ENCODE measurements around the gene SGPP2. TPM values are rescaled to one million over a fixed set of nuclear protein-coding genes. Genes with fewer than 3 reads are reported as not detected.

Gene SGPP2
- total RNA-seq, 1 donor from 2014 or later, result not detected

DNA sequence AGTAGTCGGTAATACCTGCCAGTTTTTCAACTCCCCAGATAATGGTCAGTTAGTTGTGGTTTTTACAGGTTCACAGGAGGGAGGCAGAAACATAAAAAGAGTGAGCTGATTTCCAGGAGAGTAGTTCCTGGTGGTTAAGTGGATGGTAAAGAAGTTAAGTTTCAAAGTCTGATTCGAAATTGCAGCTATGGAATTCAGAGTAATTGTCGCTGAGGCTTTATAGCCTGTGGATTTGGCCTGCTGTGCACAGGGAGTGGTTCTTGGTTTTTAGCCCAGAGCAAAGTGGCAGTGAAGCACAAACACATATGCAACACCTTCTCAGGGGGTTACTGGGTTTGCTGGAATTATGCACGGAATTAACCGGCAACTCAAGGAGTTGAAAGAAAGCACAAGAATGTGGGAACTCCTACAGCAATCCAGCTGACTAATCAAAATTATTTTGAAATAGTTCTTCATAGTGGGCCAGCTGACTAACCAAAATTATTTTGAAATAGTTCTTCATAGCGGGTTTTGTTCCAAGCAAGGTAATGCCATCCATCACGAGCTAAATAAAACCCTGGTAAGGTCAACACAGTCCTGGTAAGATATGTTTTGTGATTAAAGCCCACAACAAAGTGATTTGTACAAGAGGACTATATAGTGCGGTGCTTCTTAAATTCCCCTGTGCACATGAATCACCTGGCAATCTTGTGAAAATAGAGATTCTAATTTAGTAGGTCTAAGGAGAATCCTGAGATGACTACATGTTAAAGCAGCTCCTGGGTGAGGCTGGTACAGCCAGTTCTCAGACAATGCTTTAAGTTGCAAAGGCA, 94.4 kb downstream of the SGPP2 start:
- no peak for DNase-seq (ENCODE audit: low read depth, low spot score)
- Mint-ChIP-seq H3K27me3 (ENCODE audit: low read depth) (peaks cover 22% of the 10 kb centered on the region), H3K27ac (ENCODE audit: unreplicated experiment) (no peak overlapping the region), H3K4me1 (no peaks in the 10 kb centered on the region), H3K4me3 (no peak overlapping the region), H3K9me3 (peaks cover 6% of the 10 kb centered on the region), H3K36me3 (ENCODE audit: low read depth) (peaks cover 2% of the 10 kb centered on the region)
- TF ChIP-seq, protein P1, sequence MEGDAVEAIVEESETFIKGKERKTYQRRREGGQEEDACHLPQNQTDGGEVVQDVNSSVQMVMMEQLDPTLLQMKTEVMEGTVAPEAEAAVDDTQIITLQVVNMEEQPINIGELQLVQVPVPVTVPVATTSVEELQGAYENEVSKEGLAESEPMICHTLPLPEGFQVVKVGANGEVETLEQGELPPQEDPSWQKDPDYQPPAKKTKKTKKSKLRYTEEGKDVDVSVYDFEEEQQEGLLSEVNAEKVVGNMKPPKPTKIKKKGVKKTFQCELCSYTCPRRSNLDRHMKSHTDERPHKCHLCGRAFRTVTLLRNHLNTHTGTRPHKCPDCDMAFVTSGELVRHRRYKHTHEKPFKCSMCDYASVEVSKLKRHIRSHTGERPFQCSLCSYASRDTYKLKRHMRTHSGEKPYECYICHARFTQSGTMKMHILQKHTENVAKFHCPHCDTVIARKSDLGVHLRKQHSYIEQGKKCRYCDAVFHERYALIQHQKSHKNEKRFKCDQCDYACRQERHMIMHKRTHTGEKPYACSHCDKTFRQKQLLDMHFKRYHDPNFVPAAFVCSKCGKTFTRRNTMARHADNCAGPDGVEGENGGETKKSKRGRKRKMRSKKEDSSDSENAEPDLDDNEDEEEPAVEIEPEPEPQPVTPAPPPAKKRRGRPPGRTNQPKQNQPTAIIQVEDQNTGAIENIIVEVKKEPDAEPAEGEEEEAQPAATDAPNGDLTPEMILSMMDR (conservative IDR thresholded peaks at IDR 0.05), result no peak

DNA sequence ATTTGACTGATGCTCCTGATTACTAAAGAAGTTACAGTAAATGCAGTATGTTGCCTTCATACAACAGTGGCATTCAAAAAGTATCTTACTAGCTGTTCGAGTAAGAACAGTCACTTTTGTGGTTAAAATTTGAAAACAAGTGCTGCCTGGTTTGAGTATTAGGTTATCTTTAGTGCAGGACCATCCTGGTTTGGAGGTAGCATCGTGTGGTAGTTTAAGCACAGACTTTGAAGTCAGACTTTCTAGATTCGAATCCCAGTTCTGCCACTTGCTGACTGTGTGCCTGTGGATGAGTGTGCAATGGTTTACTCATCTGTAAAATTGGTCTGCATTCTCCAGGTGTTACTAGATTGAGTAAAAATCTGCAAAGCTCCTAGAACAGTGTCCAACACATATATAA, 96.8 kb downstream of the SGPP2 start:
- Mint-ChIP-seq H3K4me3 (no peak overlapping the region), H3K27me3 (ENCODE audit: low read depth) (peaks cover 20% of the 10 kb centered on the region), H3K4me1 (no peaks in the 10 kb centered on the region), H3K36me3 (ENCODE audit: low read depth) (no peaks in the 10 kb centered on the region), H3K27ac (ENCODE audit: unreplicated experiment) (no peak overlapping the region), H3K9me3 (peaks cover 2% of the 10 kb centered on the region)
- TF ChIP-seq, protein P1 (conservative IDR thresholded peaks at IDR 0.05), result no peak
- no peak for DNase-seq (ENCODE audit: low read depth, low spot score)

DNA sequence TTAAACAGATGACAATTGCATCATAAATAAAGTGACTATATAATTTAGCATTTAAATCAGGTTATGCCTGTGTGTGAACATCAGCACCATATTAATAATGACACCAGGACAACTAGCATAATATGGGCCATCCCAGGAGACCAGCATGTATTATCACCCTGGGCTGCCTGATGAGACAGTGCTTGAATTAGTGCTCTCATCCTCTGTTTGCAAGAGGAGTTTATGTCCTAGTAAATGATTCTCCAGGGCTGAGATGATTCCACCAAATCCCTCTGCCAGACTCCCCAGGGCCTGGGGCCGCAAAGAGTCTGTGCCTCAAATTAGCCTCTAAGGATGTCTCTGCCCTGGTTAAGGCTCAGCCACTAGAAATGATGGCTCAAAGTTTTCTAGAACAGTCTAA, 97.7 kb downstream of the SGPP2 start:
- H3K27me3 Mint-ChIP-seq (ENCODE audit: low read depth), result peaks cover 17% of the 10 kb centered on the region
- H3K4me1 Mint-ChIP-seq, result no peaks in the 10 kb centered on the region

DNA sequence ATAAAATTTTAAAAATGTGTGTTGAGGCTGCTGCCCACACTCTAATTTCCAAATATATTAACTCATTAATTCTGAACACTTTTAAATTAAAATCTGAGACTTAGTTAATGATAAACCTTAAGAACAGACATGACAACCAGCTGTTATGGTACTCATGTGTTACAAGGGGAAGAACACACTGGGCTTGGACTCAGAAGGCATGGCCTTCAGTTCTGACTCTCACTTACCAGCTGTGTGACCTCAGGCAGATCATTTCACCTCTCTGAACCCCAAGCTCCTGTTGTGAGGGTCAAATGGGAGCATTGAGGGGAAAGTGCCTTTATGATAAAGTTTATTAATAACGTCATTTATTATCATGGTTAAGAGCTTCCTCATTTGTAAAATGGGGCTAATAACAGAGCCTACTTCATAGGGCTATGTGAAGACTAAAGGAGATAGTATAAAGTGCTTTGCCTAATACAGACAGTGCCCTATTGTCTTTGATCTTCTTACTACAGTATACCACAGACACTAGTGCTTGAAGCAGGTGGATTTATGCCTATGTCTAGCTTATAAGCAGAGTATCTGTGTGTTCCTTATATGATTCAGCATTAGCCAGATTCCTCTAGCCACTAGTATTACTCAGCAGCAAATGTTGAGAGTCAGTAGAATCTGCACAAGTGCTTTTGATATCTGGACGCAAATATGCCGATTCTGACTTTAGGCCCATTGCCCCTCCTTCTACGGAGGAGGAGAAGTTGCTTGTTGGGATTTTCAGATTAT, 99.6 kb downstream of the SGPP2 start:
- DNase-seq (ENCODE audit: low read depth, low spot score), result no peak
- Mint-ChIP-seq H3K27ac (ENCODE audit: unreplicated experiment) (no peak overlapping the region), H3K36me3 (ENCODE audit: low read depth) (no peaks in the 10 kb centered on the region), H3K27me3 (ENCODE audit: low read depth) (peaks cover 3% of the 10 kb centered on the region), H3K4me3 (no peak overlapping the region), H3K9me3 (no peaks in the 10 kb centered on the region), H3K4me1 (no peaks in the 10 kb centered on the region)
- TF ChIP-seq, protein P1 (conservative IDR thresholded peaks at IDR 0.05), result no peak

More for the DNA sequence above, 97.7 kb downstream of the SGPP2 start:
- no peak overlapping the region for H3K27ac Mint-ChIP-seq (ENCODE audit: unreplicated experiment)
- H3K36me3 Mint-ChIP-seq (ENCODE audit: low read depth), result no peaks in the 10 kb centered on the region
- no peak for DNase-seq (ENCODE audit: low read depth, low spot score)
- TF ChIP-seq, protein P1 (conservative IDR thresholded peaks at IDR 0.05), result no peak
- no peaks in the 10 kb centered on the region for H3K9me3 Mint-ChIP-seq
- H3K4me3 Mint-ChIP-seq, result no peak overlapping the region

DNA sequence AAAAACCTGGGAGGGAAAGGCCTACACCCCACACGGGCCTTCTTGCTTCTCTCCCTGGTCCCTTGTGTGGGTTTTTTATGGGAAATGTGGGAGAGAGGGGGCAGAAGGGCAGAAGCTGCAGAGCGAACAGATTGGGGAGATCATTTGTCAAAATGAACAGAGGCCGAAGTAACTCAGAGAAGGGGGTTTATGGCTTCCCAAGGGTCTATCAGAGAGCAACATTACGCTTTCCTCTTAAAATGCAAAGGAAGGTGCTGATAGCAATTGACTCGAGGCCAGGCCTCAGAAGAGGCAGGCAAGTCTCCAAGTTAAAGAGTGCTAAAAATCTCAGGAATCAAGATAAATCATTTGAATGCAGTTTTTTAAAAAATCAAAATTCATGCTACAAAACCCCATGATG, 101.5 kb downstream of the SGPP2 start:
- Mint-ChIP-seq H3K9me3 (peaks cover 3% of the 10 kb centered on the region), H3K27me3 (ENCODE audit: low read depth) (no peaks in the 10 kb centered on the region), H3K4me1 (no peaks in the 10 kb centered on the region), H3K36me3 (ENCODE audit: low read depth) (no peaks in the 10 kb centered on the region), H3K27ac (ENCODE audit: unreplicated experiment) (no peak overlapping the region), H3K4me3 (no peak overlapping the region)
- TF ChIP-seq, protein P1 (conservative IDR thresholded peaks at IDR 0.05), result no peak
- no peak for DNase-seq (ENCODE audit: low read depth, low spot score)
